Neutrophil (primary cell): ENCODE results near the gene NPBWR2.

ENCODE experiments used
- H3K27ac ChIP-seq: fragments of 200-600 bp; sonication (generic); 2 replicates; pipeline ENCODE4 v1.5.1; 2016; ENCODE audit warnings: mild to moderate bottlenecking, moderate library complexity
- H3K27me3 ChIP-seq: fragments of 200-600 bp; sonication (generic); 2 replicates; pipeline ENCODE4 v1.6.0; 2016; ENCODE audit warnings: mild to moderate bottlenecking
- H3K36me3 ChIP-seq: fragments of 200-600 bp; sonication (generic); 2 replicates; pipeline ENCODE4 v1.5.1; 2017
- H3K4me1 ChIP-seq, 2 experiments: fragments of 200-600 bp in 1 of 2; sonication (generic) in 1 of 2; 1 replicate in 1 of 2; 2 replicates in 1 of 2; pipeline versions ENCODE4 v1.5.1 to v1.6.1; 2013 to 2016; ENCODE audit warnings: low read depth in 1 of 2, low read length in 1 of 2, mild to moderate bottlenecking in 1 of 2, moderate library complexity in 1 of 2; ENCODE audit not compliant: control insufficient read depth in 1 of 2, insufficient read depth in 1 of 2
- H3K4me3 ChIP-seq, 2 experiments: fragments of 200-600 bp in 1 of 2; sonication (generic) in 1 of 2; 1 replicate in 1 of 2; 2 replicates in 1 of 2; pipeline ENCODE4 v1.5.1; 2013 to 2016; ENCODE audit warnings: low read depth in 1 of 2, low read length in 1 of 2, mild to moderate bottlenecking in 1 of 2, moderate library complexity in 1 of 2
- H3K9me3 ChIP-seq: fragments of 200-600 bp; sonication (generic); 2 replicates; pipeline ENCODE4 v1.5.1; 2016
- TF ChIP-seq, protein P1 (sequence below): fragments of 200-600 bp; sonication (generic); IDR thresholded peaks from 2 replicates; pipeline ENCODE4 v1.5.1; 2016; ENCODE audit warnings: antibody characterized with exemption

The NPBWR2 gene

DNA sequence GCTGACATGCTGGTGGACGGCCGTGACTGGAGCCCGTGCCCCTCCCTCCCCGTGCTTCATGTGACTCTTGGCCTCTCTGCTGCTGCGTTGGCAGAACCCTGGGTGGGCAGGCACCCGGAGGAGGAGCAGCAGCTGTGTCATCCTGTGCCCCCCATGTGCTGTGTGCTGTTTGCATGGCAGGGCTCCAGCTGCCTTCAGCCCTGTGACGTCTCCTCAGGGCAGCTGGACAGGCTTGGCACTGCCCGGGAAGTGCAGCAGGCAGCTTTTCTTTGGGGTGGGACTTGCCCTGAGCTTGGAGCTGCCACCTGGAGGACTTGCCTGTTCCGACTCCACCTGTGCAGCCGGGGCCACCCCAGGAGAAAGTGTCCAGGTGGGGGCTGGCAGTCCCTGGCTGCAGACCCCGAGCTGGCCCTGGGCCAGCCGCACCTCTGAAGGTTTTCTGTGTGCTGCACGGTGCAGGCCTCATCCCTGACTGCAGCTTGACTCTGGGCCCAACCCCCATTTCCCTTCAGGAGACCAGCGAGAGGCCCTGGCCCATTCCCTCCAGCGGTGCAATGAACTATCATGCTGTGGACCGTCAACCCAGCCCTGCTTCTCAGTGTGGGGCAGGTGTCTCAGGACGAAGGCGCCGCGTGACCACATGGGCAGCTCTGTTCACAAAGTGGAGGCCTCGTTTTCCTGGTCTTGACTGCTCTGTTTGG is 8.1 kb downstream of the NPBWR2 start:
- Histone ChIP-seq H3K36me3 (peaks cover 62% of the 10 kb centered on the region), H3K27ac (no peak overlapping the region)

DNA sequence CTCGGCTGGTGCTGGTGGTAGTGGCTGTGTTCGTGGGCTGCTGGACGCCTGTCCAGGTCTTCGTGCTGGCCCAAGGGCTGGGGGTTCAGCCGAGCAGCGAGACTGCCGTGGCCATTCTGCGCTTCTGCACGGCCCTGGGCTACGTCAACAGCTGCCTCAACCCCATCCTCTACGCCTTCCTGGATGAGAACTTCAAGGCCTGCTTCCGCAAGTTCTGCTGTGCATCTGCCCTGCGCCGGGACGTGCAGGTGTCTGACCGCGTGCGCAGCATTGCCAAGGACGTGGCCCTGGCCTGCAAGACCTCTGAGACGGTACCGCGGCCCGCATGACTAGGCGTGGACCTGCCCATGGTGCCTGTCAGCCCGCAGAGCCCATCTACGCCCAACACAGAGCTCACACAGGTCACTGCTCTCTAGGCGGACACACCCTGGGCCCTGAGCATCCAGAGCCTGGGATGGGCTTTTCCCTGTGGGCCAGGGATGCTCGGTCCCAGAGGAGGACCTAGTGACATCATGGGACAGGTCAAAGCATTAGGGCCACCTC is 8.8 kb downstream of the NPBWR2 start:
- Histone ChIP-seq H3K27ac (no peak overlapping the region), H3K36me3 (peaks cover 62% of the 10 kb centered on the region), H3K4me3 (no peak overlapping the region), H3K27me3 (peaks cover 34% of the 10 kb centered on the region), H3K4me1 (peaks cover 4 to 16% of the 10 kb centered on the region in 2 experiments), H3K9me3 (no peaks in the 10 kb centered on the region)
- TF ChIP-seq, protein P1, sequence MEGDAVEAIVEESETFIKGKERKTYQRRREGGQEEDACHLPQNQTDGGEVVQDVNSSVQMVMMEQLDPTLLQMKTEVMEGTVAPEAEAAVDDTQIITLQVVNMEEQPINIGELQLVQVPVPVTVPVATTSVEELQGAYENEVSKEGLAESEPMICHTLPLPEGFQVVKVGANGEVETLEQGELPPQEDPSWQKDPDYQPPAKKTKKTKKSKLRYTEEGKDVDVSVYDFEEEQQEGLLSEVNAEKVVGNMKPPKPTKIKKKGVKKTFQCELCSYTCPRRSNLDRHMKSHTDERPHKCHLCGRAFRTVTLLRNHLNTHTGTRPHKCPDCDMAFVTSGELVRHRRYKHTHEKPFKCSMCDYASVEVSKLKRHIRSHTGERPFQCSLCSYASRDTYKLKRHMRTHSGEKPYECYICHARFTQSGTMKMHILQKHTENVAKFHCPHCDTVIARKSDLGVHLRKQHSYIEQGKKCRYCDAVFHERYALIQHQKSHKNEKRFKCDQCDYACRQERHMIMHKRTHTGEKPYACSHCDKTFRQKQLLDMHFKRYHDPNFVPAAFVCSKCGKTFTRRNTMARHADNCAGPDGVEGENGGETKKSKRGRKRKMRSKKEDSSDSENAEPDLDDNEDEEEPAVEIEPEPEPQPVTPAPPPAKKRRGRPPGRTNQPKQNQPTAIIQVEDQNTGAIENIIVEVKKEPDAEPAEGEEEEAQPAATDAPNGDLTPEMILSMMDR = no peak

More for the DNA sequence above, 8.1 kb downstream of the NPBWR2 start:
- Histone ChIP-seq H3K27me3 (peaks cover 41% of the 10 kb centered on the region), H3K4me1 (peaks cover 4 to 16% of the 10 kb centered on the region in 2 experiments), H3K9me3 (no peaks in the 10 kb centered on the region), H3K4me3 (no peak overlapping the region)
- TF ChIP-seq, protein P1 = no peak

DNA sequence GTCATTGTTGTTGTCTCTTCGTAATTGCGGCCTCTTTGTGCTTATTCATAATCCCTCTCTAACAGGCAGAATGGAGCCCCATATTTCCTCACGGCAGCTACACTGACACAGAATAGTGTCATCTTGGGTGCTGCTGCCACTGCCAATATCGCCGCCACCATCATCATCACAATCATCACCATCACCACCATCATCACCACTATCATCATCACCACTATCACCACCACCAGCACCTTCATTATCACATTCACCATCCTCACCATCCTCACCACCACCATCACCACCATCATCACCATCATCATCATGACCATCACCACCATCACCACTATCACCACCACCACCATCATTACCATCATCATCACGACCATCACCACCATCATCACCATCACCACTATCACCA is 10.8 kb downstream of the NPBWR2 start:
- no peak overlapping the region for H3K4me3 ChIP-seq
- peaks cover 0 to 5% of the 10 kb centered on the region in 2 experiments for H3K4me1 ChIP-seq
- no peaks in the 10 kb centered on the region for H3K9me3 ChIP-seq
- H3K27me3 ChIP-seq = peaks cover 14% of the 10 kb centered on the region
- TF ChIP-seq, protein P1 = no peak
- H3K27ac ChIP-seq = no peak overlapping the region
- peaks cover 69% of the 10 kb centered on the region for H3K36me3 ChIP-seq

DNA sequence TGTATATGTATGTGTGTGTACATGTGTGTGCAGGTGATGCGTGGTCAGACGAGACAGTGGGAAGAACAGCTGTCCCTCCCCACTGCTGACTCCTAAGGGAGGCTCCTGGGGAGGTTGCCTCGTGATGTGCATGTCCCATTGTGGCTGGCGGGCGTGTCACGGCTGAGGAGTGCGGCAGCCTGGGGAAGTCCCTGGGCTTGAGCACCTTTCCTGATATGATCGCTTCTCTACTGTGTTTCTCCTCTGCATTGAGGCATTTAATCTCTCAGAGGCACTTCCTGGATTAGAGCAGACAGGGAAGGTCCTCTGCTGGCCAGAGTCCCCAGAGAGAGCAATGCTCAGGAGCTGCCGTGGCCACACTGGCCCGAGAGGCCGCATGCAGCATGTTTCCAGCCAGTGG is 11.4 kb downstream of the NPBWR2 start:
- TF ChIP-seq, protein P1 = no peak
- H3K4me1 ChIP-seq = peaks cover 0 to 3% of the 10 kb centered on the region in 2 experiments
- H3K27me3 ChIP-seq = peaks cover 8% of the 10 kb centered on the region
- peaks cover 64% of the 10 kb centered on the region for H3K36me3 ChIP-seq
- no peak overlapping the region for H3K27ac ChIP-seq
- H3K4me3 ChIP-seq = no peak overlapping the region
- H3K9me3 ChIP-seq = no peaks in the 10 kb centered on the region

DNA sequence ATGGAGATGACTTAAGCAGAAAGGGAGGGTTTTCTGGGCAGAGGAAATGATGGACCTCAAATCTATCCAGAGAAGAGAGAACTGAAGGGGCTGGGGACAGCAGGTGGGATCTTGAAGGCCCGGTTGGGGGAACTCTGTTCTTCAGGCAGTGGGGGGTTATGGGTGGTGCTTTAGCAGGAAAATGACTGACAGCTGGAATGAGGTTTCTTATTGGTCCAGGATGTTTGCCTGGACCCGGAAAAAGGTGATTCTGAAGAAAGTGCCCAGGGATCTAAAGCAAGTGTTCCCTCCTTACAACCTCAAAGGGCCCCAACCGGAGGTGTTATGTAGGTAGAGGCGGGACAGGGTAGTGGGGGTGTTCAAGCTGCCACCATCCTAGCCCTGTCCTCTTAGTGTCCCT is 11.9 kb downstream of the NPBWR2 start:
- H3K4me1 ChIP-seq = peaks cover 0 to 2% of the 10 kb centered on the region in 2 experiments
- H3K27me3 ChIP-seq = peaks cover 3% of the 10 kb centered on the region
- TF ChIP-seq, protein P1 = no peak
- no peak overlapping the region for H3K27ac ChIP-seq
- H3K9me3 ChIP-seq = no peaks in the 10 kb centered on the region
- peaks cover 60% of the 10 kb centered on the region for H3K36me3 ChIP-seq
- H3K4me3 ChIP-seq = no peak overlapping the region
